HCT116 (cell line): ENCODE results near the gene SLC25A1. TPM values are rescaled to one million over a fixed set of nuclear protein-coding genes. Genes with fewer than 3 reads are reported as not detected.

ENCODE experiments used
- ATAC-seq: fragments of 200-7000 bp; cut with Tn5 transposase; 2 replicates; pipeline ENCODE4 v1.9.1; 2020; ENCODE audit warnings: mild to moderate bottlenecking, moderate library complexity
- BruUV-seq: library from RNA; stranded (reverse); fragments of 400-500 nt; replicated peaks from 2 replicates; lab custom pipeline; 2021; lab: Mats Ljungman, UMichigan
- CTCF ChIA-PET: fragments of 300-600 bp; sonication (Branson Sonifier 250); formaldehyde crosslinking; loops from one replicate; lab custom pipeline; 2021; ENCODE audit warnings: antibody characterized with exemption; lab: Charles Lee
- POLR2A ChIA-PET: fragments of 300-600, 350-600 bp; sonication (Branson Sonifier 250); formaldehyde crosslinking; loops from one replicate; lab custom pipeline; 2021; ENCODE audit warnings: antibody characterized with exemption; lab: Charles Lee
- RAD21 ChIA-PET, 2 experiments: fragments of 300-600 bp; sonication (Branson Sonifier 250); formaldehyde crosslinking; loops; one replicate each; lab custom pipeline; 2023; ENCODE audit warnings: low total read pairs in 2 of 2; ENCODE audit not compliant: uncharacterized antibody in 2 of 2, unreplicated experiment in 2 of 2, low non-redundant PET in 1 of 2; lab: Charles Lee
- DNase-seq: peaks from one replicate; pipeline ENCODE4 v3.0.0-alpha.2; 2010; ENCODE audit warnings: low read depth, low spot score
- H2AFZ ChIP-seq: fragments of 200-600 bp; shearing (Covaris generic), sonication (generic); 2 replicates; pipeline ENCODE4 v1.6.1; 2017; ENCODE audit warnings: low read depth, mixed run types, mixed read lengths, antibody characterized with exemption, low read length; ENCODE audit not compliant: poor library complexity, severe bottlenecking
- H3K27ac ChIP-seq: 2 replicates; pipeline ENCODE4 v1.5.1; 2012; ENCODE audit warnings: low read depth, low read length
- H3K27me3 ChIP-seq: fragments of 200-600 bp; sonication (generic); 2 replicates; pipeline ENCODE4 v1.6.1; 2016; ENCODE audit warnings: mixed run types, low read length, mixed read lengths; ENCODE audit not compliant: insufficient read depth
- H3K36me3 ChIP-seq, 2 experiments: fragments of 200-500 bp in 1 of 2; fragments of 200-600 bp in 1 of 2; sonication (Bioruptor generic) in 1 of 2; sonication (generic) in 1 of 2; 2 replicates each; pipeline versions ENCODE4 v1.5.1 to v1.6.1; 2014 to 2016; ENCODE audit warnings: low read length in 2 of 2, inconsistent platforms in 1 of 2, mixed read lengths in 1 of 2, mixed run types in 1 of 2; ENCODE audit not compliant: insufficient read depth in 2 of 2, control insufficient read depth in 1 of 2
- H3K4me1 ChIP-seq, 2 experiments: fragments of 200-600 bp in 1 of 2; sonication (generic) in 1 of 2; 2 replicates each; pipeline versions ENCODE4 v1.5.1 to v1.6.1; 2012 to 2017; ENCODE audit warnings: low read length in 2 of 2, inconsistent platforms in 1 of 2, mild to moderate bottlenecking in 1 of 2, mixed read lengths in 1 of 2, mixed run types in 1 of 2, moderate library complexity in 1 of 2; ENCODE audit not compliant: insufficient read depth in 2 of 2, control insufficient read depth in 1 of 2
- H3K4me2 ChIP-seq: fragments of 200-600 bp; sonication (generic); 2 replicates; pipeline ENCODE4 v1.6.1; 2017; ENCODE audit warnings: mixed run types, low read length, mixed read lengths
- H3K4me3 ChIP-seq, 2 experiments: fragments of 200-600 bp in 1 of 2; sonication (generic) in 1 of 2; replicated peaks in 1 of 2; 2 replicates each; pipeline ENCODE4 v1.5.1; 2011 to 2016; ENCODE audit warnings: low read length in 2 of 2, control low read depth in 1 of 2, low read depth in 1 of 2, mild to moderate bottlenecking in 1 of 2, mixed read lengths in 1 of 2, mixed run types in 1 of 2
- H3K79me2 ChIP-seq: fragments of 200-600 bp; sonication (generic); 2 replicates; pipeline ENCODE4 v1.6.1; 2017; ENCODE audit warnings: mild to moderate bottlenecking, mixed run types, low read length, moderate library complexity, mixed read lengths; ENCODE audit not compliant: insufficient read depth
- H3K9ac ChIP-seq: fragments of 200-600 bp; sonication (generic); 2 replicates; pipeline ENCODE4 v1.6.1; 2016; ENCODE audit warnings: low read length, mixed read lengths
- H3K9me2 ChIP-seq: fragments of 200-600 bp; sonication (generic), shearing (Covaris generic); 2 replicates; pipeline ENCODE4 v1.6.1; 2017; ENCODE audit warnings: mixed run types, mild to moderate bottlenecking, moderate library complexity; ENCODE audit not compliant: insufficient read depth
- H3K9me3 ChIP-seq, 2 experiments: fragments of 200-500 bp in 1 of 2; fragments of 200-600 bp in 1 of 2; sonication (Bioruptor generic) in 1 of 2; sonication (generic) in 1 of 2; 2 replicates each; pipeline ENCODE4 v1.6.1; 2014 to 2017; ENCODE audit warnings: low read length in 2 of 2, mixed read lengths in 2 of 2, inconsistent platforms in 1 of 2, low read depth in 1 of 2, mild to moderate bottlenecking in 1 of 2, mixed run types in 1 of 2, moderate library complexity in 1 of 2; ENCODE audit not compliant: control insufficient read depth in 1 of 2, insufficient read depth in 1 of 2
- H4K20me1 ChIP-seq: fragments of 200-600 bp; sonication (generic), shearing (Covaris generic); 2 replicates; pipeline ENCODE4 v1.6.1; 2017; ENCODE audit warnings: mixed run types, mild to moderate bottlenecking, moderate library complexity; ENCODE audit not compliant: insufficient read depth
- CBX3 ChIP-seq: IDR thresholded peaks from 2 replicates; pipeline ENCODE4 v1.6.1; 2012; ENCODE audit warnings: low read depth
- CEBPB ChIP-seq: IDR thresholded peaks from 2 replicates; pipeline ENCODE4 v1.6.1; 2012; ENCODE audit warnings: low read depth
- EGR1 ChIP-seq: IDR thresholded peaks from 2 replicates; pipeline ENCODE4 v1.6.1; 2012; ENCODE audit warnings: low read depth
- EZH2phosphoT487 ChIP-seq: fragments of 200-600 bp; IDR thresholded peaks from 2 replicates; pipeline ENCODE4 v1.6.1; 2018; ENCODE audit warnings: antibody characterized with exemption, borderline replicate concordance
- JUND ChIP-seq: IDR thresholded peaks from 2 replicates; pipeline ENCODE4 v1.6.1; 2012
- POLR2AphosphoS5 ChIP-seq: IDR thresholded peaks from 2 replicates; pipeline ENCODE4 v1.6.1; 2011; ENCODE audit warnings: mild to moderate bottlenecking, low read depth, low read length, moderate library complexity
- RAD21 ChIP-seq: IDR thresholded peaks from 2 replicates; pipeline ENCODE4 v1.6.1; 2012; ENCODE audit warnings: low read depth, mild to moderate bottlenecking
- YY1 ChIP-seq: IDR thresholded peaks from 2 replicates; pipeline ENCODE4 v1.6.1; 2011; ENCODE audit warnings: low read length, low read depth, moderate library complexity, mild to moderate bottlenecking; ENCODE audit not compliant: insufficient replicate concordance; ENCODE audit errors: extremely low read depth
- ZFX ChIP-seq: fragments of 450-650 bp; IDR thresholded peaks from 2 replicates; pipeline ENCODE4 v1.6.1; 2017
- intact Hi-C: fragments of 100-400 bp; cut with micrococcal nuclease; formaldehyde crosslinking; loops from 2 replicates; pipeline ENCODE4 v1.10.0; 2022
- total RNA-seq: library from RNA; stranded (reverse); gene quantifications from one replicate; pipeline ENCODE4 v1.2.1, GENCODE V29; 2021; ENCODE audit not compliant: unreplicated experiment
- TF ChIP-seq, protein P1 (sequence below), 3 experiments: fragments of 200-600 bp in 1 of 3; sonication (generic) in 1 of 3; IDR thresholded peaks in 2 of 3; conservative IDR thresholded peaks in 1 of 3; 2 replicates each; pipeline ENCODE4 v1.5.1; 2012 to 2017; ENCODE audit warnings: low read depth in 2 of 3, low read length in 2 of 3, antibody characterized with exemption in 1 of 3, borderline replicate concordance in 1 of 3, control low read depth in 1 of 3, mild to moderate bottlenecking in 1 of 3, mixed read lengths in 1 of 3, mixed run types in 1 of 3, moderate library complexity in 1 of 3; ENCODE audit not compliant: insufficient read depth in 1 of 3
- TF ChIP-seq, protein P2 (sequence below): IDR thresholded peaks from 2 replicates; pipeline ENCODE4 v1.6.1; 2012; ENCODE audit warnings: low read depth

Gene SLC25A1
- total RNA-seq, 1 experiment from 2014 or later = 146 TPM

DNA sequence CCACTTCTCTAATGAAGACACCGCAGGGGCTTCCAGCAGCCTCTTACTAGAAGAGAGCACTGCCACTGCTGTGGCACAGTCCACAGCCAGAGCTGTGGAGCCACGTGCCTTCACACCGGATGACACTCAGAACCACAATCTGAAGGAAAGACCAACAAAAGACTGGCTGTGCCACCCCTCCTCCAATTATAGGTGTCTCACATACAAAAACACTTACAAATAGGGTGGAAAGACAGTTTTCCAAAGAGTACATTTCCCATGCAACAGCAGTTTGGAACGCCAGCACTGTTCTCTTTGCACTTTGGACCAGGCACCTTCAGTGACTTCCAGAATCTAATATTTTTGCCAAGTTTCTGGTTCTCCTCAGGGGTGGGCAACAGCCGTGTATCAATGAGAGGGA, 38.0 kb upstream of the SLC25A1 start:
- POLR2A ChIA-PET = no interaction called here
- TF ChIP-seq, protein P1, sequence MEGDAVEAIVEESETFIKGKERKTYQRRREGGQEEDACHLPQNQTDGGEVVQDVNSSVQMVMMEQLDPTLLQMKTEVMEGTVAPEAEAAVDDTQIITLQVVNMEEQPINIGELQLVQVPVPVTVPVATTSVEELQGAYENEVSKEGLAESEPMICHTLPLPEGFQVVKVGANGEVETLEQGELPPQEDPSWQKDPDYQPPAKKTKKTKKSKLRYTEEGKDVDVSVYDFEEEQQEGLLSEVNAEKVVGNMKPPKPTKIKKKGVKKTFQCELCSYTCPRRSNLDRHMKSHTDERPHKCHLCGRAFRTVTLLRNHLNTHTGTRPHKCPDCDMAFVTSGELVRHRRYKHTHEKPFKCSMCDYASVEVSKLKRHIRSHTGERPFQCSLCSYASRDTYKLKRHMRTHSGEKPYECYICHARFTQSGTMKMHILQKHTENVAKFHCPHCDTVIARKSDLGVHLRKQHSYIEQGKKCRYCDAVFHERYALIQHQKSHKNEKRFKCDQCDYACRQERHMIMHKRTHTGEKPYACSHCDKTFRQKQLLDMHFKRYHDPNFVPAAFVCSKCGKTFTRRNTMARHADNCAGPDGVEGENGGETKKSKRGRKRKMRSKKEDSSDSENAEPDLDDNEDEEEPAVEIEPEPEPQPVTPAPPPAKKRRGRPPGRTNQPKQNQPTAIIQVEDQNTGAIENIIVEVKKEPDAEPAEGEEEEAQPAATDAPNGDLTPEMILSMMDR (IDR thresholded peaks at IDR 0.05 in 2 of 3, conservative IDR thresholded peaks at IDR 0.05 in 1 of 3; ENCODE audit: borderline replicate concordance in 1 of 3, insufficient read depth in 1 of 3, low read depth in 2 of 3, low read length in 2 of 3) = no peak
- TF ChIP-seq EZH2phosphoT487 (no peak), JUND (no peak), ZFX (no peak), POLR2AphosphoS5 (no peak), CEBPB (no peak), CBX3 (no peak), RAD21 (no peak), EGR1 (no peak), YY1 (no peak)
- TF ChIP-seq, protein P2, sequence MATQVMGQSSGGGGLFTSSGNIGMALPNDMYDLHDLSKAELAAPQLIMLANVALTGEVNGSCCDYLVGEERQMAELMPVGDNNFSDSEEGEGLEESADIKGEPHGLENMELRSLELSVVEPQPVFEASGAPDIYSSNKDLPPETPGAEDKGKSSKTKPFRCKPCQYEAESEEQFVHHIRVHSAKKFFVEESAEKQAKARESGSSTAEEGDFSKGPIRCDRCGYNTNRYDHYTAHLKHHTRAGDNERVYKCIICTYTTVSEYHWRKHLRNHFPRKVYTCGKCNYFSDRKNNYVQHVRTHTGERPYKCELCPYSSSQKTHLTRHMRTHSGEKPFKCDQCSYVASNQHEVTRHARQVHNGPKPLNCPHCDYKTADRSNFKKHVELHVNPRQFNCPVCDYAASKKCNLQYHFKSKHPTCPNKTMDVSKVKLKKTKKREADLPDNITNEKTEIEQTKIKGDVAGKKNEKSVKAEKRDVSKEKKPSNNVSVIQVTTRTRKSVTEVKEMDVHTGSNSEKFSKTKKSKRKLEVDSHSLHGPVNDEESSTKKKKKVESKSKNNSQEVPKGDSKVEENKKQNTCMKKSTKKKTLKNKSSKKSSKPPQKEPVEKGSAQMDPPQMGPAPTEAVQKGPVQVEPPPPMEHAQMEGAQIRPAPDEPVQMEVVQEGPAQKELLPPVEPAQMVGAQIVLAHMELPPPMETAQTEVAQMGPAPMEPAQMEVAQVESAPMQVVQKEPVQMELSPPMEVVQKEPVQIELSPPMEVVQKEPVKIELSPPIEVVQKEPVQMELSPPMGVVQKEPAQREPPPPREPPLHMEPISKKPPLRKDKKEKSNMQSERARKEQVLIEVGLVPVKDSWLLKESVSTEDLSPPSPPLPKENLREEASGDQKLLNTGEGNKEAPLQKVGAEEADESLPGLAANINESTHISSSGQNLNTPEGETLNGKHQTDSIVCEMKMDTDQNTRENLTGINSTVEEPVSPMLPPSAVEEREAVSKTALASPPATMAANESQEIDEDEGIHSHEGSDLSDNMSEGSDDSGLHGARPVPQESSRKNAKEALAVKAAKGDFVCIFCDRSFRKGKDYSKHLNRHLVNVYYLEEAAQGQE = no peak
- TF ChIP-seq, all 23 proteins: peak for 0
- Histone ChIP-seq H3K4me2 (no peak overlapping the region), H2AFZ (no peak overlapping the region), H3K9me3 (no peaks in the 10 kb centered on the region), H3K36me3 (0 out of 4 replicates have a peak, but pooled peaks cover 0 to 6% of the 10 kb centered on the region in 2 experiments), H3K27ac (no peak overlapping the region), H3K4me3 (no peak overlapping the region), H3K79me2 (no peaks in the 10 kb centered on the region), H3K4me1 (peaks cover 0 to 5% of the 10 kb centered on the region in 2 experiments; a peak in 2 of 4 replicates), H3K27me3 (no peaks in the 10 kb centered on the region), H4K20me1 (no peaks in the 10 kb centered on the region), H3K9ac (no peak overlapping the region), H3K9me2 (no peaks in the 10 kb centered on the region)
- intact Hi-C loops = no loop called here
- DNase-seq = no peak
- ATAC-seq = no peak
- BruUV-seq = no TSS peak
- CTCF ChIA-PET = no interaction called here
- RAD21 ChIA-PET = no interaction called here
